GM21360 (cell line): ENCODE measurements around the gene HNRNPM.
"Not testable (repeated sequence)": the region's sequence is repeated elsewhere in the genome, so short reads cannot be mapped to it uniquely, and the experiment has no call there.

ENCODE experiments used
- ATAC-seq: cut with Tn5 transposase; IDR thresholded peaks from one replicate; pipeline ENCODE4 v1.9.1; 2021; ENCODE audit warnings: mild to moderate bottlenecking, moderate library complexity; ENCODE audit not compliant: unreplicated experiment

The HNRNPM gene

GRCh38 chr19:8423817-8424223, 21.0 kb upstream of the HNRNPM start:
- ATAC-seq, result no peak

DNA sequence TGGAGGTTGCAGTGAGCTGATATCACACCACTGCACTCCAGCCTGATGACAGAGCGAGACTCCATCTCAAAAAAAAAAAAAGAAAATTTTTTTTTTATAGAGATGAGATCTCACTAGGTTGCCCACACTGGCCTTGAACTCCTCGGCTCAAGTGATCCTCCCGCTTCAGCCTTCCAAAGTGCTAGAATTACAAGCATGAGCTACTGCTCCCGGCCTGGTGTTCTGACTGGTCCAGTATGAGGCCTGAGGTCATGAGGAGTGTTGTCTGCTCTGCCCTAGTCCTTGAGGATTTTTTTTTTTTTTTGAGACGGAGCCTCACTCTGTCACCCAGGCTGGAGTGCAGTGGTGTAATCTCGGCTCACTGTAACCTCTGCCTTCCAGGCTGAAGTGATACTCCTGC, 19.4 kb upstream of the HNRNPM start:
- ATAC-seq, result not testable (repeated sequence)

- ATAC-seq, result no peak
Measured at GRCh38 chr19:8426283-8426682, 18.5 kb upstream of the HNRNPM start.

GRCh38 chr19:8429044-8429443, 15.7 kb upstream of the HNRNPM start:
- ATAC-seq, result no peak

DNA sequence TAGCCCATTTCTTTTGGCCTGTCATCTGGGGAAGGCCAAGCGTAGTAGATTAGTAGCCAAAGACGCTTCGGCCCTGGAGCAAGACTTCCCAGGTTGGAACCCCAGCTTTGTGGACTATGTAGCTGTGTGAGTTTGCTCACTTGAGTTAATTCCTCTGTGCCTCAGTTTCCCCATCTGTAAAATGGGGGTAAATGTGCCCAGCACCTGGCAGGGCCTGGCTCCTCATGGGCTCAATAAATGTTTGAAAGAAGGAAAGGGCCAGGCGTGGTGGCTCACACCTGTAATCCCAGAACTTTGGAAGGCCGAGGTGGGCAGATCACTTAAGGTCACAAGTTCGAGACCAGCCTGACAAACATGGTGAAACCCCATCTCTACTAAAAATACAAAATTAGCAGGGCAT, 14.9 kb upstream of the HNRNPM start:
- no peak for ATAC-seq

- no peak for ATAC-seq
Measured at GRCh38 chr19:8430650-8431049, 14.1 kb upstream of the HNRNPM start.

DNA sequence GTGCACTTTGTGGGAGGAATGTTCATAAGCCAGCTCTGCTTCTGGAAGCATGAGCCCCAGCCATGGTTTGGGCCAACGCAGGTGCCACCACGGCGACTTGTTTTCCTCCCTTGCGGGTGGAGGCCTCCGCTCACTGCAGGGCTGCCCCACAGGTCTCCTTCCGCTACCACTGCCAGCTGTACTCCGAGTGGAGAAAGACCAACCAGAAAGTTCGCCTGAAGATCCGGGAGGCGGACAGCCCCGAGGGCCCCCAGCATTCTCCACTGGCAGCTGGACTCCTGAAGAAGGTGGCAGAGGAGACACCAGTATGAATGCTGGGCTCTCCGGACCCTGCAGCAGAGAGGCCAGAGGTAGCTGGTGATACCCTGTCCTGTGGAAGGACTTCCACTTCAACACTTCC, 6.5 kb upstream of the HNRNPM start:
- no peak for ATAC-seq

DNA sequence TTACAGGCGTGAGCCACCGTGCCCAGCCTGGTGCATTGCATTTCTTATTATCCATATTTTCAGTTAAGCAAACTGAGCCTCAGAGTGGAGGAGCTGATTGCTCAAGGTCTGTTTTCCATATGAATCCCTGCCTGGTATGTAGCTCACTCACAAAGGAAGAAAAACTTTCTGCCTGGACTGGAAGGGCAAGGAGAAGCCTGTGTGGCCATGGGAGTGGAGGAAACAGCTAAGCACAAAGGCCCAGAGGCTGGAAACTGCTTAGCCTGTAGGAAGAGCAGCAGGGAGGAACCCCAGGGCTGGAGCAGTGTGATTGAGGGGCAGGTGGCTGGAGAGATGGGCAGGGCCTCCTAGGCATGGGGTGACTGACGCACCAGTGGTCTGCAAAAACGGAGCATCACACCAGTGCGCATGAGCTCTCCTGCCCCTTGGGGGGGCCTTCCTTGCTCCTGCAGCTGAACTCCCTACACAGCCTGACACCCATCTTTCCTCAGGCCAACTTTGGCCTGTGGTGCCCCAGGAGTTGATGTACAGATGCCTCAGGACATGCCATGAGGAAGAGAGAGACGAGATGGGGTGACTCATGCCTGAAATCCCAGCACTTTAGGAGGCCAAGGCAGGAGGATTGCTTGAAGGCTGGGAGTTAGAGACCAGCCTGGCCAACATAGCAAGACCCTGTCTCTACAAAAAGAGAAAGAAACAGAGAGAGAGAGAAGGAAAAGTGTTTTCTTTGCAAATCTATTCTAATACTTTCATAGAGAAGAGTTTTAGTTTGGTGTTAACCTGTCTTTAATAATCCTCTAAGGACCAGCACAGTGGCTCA, 2.8 kb upstream of the HNRNPM start:
- no peak for ATAC-seq

- ATAC-seq, result not testable (repeated sequence)
Measured at GRCh38 chr19:8444140-8444676, 567 bp upstream of the HNRNPM start.

DNA sequence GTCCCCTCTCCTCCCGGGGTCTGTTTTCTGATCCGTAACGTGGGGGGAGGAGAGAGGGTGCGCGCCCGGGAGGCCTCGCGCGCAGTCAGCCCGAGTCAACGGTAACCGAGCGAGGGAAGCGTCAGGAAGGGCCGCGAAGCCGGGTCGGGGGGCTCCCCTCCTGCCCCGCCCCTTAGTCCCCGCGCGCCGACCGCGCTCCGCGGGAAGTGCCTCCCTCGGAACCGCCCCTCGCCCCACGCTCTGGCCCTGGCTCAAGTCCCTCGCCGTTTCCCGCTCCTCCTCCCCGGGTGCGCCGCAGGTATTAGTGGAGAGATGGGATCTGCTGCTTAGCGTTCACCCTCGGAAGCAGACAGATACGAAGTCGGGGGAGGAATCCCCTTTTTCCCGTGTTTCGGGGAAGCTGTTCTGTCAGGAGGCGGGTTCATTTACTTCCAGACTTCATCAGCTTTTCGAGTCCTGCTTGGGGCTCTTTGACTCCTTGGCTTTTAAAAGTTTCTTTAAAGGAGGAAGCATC, 770 bp downstream of the HNRNPM start:
- ATAC-seq, result peak; percentile 29

DNA sequence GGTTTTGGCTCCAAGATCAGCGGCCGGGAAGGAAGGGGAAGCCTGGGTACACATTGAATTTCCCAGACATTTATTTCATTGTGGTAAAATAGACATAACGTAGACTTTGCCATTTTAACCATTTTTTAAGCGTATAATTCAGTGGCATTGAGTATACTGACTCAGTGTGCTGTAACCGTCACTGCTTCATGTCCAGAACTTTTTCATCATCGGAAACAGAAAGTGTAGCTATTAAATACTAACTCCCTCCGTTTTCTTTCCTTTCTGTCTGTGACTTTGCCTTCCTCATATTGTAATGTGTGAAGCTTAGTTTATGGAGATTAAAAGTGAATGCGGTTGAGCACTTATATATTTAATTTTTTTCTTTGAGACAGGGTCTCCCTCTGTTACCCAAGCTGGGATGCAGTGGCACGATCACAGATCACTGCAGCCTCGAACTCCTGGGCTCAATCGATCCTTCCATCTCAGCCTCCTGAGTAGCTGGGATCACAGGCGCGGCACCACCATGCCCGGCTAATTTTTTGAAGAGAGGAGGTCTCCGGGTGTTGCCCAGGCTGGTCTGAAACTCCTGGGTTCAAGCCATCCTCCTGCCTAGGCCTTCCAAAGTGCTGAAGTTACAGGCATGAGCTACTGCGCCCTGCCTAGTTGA, 1.4 kb downstream of the HNRNPM start:
- ATAC-seq, result no peak

DNA sequence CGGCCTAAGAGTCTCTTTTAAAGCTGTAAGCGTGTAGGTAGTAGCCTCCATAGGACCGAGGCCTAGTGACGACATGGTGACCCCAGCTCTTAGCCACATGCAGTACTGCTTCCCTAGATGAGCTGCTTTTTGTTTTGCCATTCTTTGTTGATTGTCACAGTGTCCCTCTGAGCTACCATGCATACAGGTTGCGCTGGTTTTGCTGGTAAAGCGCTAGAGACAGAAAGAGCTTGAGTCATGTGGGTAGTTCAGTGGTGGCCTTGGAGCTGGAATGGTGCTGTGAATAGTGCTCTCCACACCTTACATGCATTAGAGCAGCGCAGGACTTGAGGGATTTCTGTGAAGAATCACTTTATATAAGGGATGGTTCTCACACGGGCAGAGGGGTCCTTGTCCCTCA, 5.1 kb downstream of the HNRNPM start:
- no peak for ATAC-seq

GRCh38 chr19:8451377-8451776, 6.6 kb downstream of the HNRNPM start:
- ATAC-seq, result no peak

DNA sequence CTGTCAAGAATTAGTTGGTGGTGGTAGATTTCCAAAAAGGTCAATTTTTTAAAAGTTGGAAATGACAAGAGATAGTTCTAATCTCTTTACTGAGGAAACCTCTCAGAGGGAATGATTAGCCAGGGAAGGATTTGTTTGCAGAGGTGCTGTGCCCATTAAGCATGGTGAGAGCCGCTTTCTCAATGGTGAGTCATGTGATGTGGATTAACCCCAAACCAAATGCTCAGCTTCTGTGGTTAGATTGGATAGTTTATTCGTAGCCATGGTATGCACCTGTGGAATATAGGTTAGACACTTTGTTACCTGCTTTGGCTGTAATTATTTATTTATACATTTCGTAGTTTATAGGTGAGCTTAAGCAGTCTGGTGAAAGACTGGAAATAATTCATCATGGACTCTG, 7.1 kb downstream of the HNRNPM start:
- no peak for ATAC-seq

GRCh38 chr19:8452446-8453123, 7.8 kb downstream of the HNRNPM start:
- ATAC-seq, result no peak

- no peak for ATAC-seq
Measured at GRCh38 chr19:8453616-8454015, 8.8 kb downstream of the HNRNPM start.

DNA sequence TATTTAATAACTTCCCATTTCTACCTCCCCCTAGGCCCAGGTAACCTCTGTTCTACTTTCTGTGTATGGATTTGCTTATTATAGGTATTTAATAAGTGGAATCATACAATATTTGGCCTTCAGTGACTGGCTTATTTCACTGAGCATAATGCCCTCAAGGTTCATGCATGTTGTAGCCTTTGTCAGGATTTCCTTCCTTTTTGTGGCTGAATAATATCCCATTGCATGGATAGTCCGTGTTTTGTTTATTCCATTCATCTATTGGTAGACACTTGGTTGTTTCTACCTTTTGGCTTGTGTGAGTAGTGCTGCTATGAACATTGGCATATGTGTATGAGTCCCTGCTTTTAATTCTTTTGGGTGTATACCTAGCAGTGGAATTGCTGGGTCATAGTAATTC, 9.4 kb downstream of the HNRNPM start:
- ATAC-seq, result no peak

GRCh38 chr19:8455018-8455417, 10.2 kb downstream of the HNRNPM start:
- ATAC-seq, result no peak

- ATAC-seq, result no peak
Measured at GRCh38 chr19:8456064-8456463, 11.3 kb downstream of the HNRNPM start.

- no peak for ATAC-seq
Measured at GRCh38 chr19:8457209-8457608, 12.4 kb downstream of the HNRNPM start.

DNA sequence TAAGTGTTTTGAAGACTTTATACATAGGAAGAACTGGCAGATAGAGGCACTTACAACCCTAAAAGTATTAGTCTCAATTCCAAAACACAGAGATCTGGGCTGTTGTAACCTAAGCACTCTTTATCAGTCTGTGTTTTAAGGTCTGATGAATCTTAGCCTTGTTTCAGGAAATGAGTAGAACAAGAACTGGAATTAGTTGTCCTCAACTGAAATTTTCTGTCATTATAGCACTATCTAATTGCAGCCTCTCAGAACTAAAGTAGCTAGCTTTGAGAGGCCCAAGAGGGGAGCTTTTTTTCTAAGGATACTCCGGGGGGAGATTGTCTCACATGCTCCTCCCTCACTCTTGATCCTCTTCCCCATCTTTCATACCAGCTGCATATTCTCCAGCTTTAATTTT, 13.1 kb downstream of the HNRNPM start:
- no peak for ATAC-seq
